DMS53 (cell line): ENCODE measurements around the gene CACNG3.
"Not testable (repeated sequence)": the region's sequence is repeated elsewhere in the genome, so short reads cannot be mapped to it uniquely, and the experiment has no call there.

Experiments
- DNase-seq: peaks from one replicate; lab custom pipeline; 2025; lab: John Stamatoyannopoulos, UW

CACNG3 gene

DNA sequence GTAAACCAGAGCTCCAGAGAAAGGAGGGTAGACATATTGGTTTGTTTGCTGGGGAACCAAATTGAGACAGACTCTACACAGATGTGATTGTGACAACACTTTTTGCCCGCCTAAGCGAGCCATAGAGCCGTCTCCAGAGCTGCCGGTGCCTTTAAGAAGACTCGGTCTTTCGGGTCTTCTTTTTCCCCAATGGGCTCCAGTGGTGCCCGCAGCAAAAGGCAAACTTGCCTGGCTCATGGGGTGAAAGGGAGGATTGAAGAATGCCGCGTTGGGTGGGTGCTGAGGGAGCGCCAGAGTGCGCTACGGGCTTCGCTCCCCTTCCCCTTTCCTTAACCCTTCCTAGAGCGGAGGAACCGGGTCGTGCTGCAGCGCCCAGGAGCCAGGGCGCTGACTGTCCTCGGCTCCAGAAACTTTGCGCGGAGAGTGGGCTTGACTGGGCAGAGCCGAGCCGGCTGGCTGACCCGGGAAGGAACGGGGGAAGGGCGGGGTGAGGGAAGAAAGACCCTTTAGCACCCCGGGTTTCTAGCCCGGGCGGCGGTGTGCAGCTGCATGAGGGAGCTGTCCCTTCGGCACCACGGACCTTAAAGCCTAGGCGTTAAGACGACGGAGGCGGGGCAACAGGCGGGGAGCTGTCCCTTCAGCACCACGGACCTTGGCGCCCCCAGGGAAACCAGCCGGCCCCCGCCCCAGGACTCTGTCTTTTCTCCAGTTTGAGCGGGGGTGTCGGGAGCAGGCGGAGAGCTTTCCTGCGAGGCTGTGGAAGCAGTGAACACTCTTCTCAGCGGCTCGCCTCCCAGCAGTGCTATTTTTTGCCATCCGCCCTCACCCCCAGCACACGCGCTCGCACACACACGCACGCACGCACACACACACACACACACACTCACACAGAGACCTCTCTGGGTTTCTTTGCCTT is at the start of gene CACNG3:
Gene CACNG3 (plus strand): TSS at position 880 of the 916 bp plus-strand sequence. CDS start 420 bp downstream, outside the sequence.
- peak; percentile 20 for DNase-seq

- DNase-seq: no peak
Measured at GRCh38 chr16:24206926-24207325, 49.2 kb upstream of the CACNG3 start.

GRCh38 chr16:24208710-24209109 is 47.4 kb upstream of the CACNG3 start:
- DNase-seq: no peak

DNA sequence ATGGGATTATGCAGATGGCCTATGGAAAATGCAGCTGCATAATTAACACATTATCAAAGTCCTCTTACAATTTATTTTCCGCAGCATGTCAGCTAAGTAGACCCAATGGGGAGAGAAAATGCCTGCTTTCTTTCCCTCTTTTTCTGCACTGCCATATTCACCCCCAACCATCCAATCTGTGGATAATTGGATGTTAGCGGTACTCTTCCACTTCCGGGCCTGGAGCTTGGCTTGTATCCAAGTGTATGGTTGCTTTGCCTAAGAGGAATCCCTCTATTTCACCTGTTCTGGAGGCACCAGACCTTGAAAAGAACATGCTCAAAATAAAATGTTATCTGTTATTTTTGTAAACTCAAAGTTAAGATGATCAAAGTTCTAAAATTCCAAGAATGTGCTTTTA is 41.1 kb upstream of the CACNG3 start:
- no peak for DNase-seq

- DNase-seq: no peak
Measured at GRCh38 chr16:24216961-24217360, 39.2 kb upstream of the CACNG3 start.

GRCh38 chr16:24217461-24217860 is 38.7 kb upstream of the CACNG3 start:
- no peak for DNase-seq

- DNase-seq: no peak
Measured at GRCh38 chr16:24218299-24218698, 37.8 kb upstream of the CACNG3 start.

GRCh38 chr16:24221219-24221618 is 34.9 kb upstream of the CACNG3 start:
- no peak for DNase-seq

GRCh38 chr16:24228514-24228913 is 27.6 kb upstream of the CACNG3 start:
- no peak for DNase-seq

DNA sequence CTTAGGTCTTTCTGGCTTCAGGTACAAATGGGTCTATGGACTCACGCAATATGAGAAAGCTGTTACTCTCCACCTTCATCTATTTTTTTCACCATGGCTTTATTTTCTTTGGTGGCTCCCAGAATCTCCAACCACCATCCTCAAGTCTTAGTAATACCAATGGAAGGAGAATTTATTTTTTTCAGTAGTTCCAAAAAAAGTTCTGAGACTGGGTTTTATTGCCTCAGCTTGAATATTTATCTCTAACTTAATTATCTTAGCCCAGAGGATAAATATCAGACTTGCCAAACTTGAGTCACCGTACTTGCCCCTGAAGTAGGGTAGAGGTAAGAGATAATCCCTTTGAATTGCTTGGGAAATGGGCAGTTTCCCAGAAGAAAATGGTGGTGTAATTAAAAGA is 23.2 kb upstream of the CACNG3 start:
- no peak for DNase-seq

DNA sequence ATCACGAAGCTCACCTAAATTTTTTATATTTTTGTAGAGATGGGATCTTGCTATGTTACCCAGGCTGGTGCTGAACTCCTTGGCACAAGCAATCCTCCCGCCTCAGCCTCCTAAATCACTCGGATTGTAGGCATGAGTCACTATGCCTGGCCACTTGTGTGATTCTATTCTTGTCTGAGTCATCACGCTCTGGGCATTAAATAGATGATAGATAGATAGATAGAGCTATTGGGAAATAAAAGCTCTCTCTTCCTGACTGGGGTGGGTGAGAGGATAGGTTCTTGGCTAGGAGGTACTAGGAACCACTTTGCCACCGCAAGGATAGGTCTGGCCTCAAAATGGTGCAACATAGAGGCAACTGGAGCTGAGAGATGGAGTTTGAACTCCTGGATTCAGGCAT is 21.4 kb upstream of the CACNG3 start:
- no peak for DNase-seq

DNA sequence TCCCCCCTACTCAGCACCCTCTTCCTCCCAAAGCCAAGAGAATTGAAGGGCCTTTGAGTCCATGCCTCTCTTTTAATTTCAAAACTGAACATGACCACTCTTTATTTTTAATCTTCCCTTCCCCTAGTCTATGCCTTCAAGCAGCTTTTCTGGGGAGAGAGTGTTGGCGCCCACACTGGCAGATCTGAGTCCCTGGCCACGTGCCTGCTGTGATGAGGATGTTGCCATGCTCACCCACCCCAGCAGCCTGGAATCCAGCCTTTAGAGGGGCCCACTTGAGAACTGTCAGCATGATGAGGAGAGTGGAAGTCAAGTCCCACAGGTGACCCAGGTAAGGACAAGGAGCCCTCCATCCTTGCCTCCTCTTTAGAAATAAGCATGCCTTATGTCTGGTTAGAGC is 20.3 kb upstream of the CACNG3 start:
- no peak for DNase-seq

DNA sequence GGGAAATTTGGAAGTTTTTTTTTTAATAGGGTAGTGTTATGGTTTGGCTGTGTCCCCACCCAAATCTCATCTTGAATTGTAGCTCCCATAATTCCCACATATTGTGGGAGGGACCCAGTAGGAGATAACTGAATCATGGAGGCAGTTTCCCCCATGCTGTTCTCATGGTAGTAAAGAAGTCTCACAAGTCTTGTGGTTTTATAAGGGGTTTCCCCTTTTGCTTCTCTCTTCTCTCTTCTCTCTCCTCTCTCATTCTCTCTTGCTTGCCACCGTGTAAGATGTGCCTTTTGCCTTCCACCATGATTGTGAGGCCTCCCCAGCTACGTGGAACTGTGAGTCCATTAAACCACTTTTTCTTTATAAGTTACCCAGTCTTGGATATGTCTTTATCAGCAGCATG is 17.3 kb upstream of the CACNG3 start:
- not testable (repeated sequence) for DNase-seq

- DNase-seq: no peak
Measured at GRCh38 chr16:24246911-24247607, 9.1 kb upstream of the CACNG3 start.

DNA sequence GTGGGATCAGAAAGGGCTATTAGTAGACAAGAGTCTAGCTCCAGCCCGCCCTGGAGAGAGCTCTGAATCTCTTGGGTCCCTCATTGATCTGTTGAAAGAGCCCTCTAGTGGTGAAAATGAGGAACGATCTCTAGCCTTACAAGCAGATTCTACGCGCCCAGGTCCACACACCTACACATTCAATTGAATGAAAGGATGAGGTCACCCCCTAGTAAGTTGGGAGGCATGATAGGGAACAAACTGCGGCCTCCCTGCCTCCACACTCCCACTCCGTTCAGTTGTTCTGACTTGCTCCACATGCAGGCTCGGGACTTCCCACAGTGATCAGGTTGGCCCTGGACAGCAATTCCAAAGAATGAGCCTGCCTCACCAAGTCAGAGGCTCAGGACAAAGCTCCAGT is 2.9 kb upstream of the CACNG3 start:
- DNase-seq: peak; percentile 65

DNA sequence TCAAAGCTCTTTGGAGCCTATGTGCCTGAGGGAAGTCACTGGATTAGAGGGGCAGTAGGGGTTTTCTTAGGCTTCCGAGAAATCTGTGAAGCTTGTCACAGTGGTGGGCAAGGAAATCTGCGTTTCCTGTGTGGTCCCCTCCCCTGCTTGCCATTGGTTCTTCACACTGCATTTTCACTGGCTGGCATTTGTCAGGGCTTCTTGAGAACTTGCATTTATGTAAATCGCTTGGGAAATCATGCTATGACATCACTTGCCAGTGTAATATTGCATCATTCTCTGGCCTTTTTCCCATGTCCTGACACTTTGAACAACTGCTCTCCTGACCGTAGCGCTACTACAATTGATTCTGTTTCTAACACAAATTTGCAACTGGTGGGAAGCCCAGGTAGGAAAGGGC is 1.8 kb downstream of the CACNG3 start:
- DNase-seq: no peak

DNA sequence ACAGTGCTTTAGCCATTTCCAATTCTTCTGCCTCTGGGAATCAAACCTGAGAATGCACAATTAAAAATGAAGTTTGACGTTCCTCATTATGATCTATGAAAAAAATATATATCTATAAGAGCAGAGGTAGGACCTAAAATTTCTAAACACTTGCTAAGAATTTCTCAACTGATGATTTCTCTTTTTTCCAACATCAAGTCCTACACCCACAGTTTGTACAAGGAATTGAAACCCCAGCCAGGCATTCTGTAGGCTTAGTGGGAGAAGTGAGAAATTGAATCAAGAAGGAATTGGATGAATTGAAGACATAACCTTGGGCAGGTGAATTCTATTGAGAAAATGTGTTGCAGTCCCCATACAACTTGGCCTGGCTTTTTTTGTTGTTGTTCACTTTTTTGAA is 2.7 kb downstream of the CACNG3 start:
- DNase-seq: no peak

DNA sequence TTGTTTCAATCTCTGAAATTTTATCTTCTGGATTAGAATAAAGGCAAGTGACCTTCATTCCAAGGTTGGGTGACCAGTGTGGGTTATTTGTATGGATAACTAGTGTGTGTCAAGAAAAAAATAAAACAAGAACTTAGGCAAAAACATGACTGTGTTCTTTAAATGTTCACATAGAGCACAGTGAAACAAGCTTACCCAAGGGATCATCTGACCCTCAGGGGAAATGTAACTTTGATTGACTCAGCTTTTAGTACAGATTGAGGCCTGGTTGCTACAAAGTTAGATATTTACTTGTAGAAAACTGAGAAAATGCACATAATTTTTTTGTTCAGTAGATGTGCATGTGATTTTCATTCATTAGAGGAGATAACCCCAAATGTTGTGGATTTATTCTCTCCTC is 6.7 kb downstream of the CACNG3 start:
- no peak for DNase-seq

DNA sequence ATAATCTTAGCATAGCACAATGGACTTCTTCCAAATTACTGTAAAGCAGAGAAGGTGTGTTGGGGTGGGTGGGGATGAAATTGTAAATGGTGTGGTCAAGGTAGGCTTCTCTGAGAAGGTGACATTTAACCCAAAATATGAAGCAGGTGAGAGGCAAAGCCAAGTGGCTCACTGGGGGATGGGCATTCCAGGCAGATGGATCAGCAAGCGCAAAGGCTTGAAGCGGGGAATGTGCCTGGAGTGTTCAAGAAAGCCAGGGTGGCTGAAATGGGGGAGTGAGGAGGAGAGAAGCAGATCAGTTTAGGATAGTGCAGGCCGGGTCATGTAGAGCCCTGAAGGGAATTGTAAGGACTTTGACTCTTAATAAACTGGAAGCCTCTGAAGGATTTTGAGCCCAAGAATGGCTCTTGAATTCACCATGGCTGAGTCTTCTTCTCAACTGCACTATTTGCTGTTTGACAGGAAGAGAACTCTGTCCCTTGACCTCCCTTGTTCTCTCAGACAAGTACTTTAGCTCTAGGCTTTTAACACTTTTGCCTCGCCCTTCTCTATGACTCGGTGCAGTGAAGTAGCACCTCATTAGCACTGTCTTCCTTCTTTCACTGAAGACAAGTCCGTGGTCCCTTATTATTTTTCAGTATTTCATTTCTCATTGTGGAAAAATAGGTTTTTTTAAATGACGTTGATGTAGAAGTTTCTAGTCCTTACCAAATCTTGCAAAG is 14.7 kb downstream of the CACNG3 start:
- DNase-seq: no peak

DNA sequence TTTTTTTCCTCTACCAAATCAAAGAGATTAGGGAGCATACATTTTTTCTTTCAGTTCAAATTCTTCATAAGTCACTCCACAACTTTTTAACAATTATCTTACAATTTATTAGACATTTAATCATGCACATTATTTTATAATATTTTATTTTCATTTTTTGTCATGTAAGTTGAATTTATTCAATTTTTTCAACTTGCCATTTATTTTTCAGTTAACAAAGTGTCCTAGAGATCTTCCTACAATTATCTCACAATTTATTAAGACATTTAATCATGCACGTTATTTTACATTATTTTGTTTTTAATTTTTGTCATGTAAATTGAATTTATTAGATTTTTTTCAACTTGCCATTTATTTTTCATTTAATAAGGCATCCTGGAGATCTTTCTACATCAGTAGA is 16.2 kb downstream of the CACNG3 start:
- DNase-seq: no peak

DNA sequence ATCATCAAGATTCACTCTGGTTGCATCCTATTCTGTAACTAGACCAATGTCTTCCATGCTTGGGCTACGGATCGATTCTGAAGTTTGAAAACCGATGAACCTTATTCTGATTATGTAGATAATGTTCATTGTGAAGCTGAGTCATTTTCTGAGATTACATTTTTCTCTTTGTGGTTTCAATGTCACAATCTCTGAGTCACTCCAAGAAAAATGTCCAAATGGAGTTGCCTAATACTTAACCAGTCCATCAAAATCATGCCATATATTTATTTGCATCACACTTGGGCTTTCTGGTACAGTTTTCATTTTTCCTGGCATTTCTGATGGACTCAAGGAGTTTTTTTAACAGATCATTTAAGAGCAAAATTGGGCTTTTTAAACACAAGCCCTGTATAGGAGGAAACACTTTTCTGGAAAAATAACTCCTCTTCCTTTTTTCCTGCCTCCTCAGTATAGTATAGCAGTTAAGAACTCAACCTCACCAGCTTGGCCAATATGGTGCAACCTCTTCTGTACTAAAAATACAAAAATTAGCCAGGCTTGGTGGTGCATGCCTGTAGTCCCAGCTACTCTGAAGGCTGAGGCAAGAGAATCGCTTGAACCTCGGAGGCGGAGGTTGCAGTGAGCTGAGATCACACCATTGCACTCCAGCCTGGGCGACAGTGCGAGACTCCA is 17.5 kb downstream of the CACNG3 start:
- no peak for DNase-seq

GRCh38 chr16:24275413-24275812 is 19.3 kb downstream of the CACNG3 start:
- DNase-seq: no peak
